Tibial artery (tissue), 4 donors: ENCODE measurements around the gene MYO9B.
A peak's percentile ranks its signal among the peaks of the same experiment; 100 is the strongest.
"Not testable (repeated sequence)": the region's sequence is repeated elsewhere in the genome, so short reads cannot be mapped to it uniquely, and the experiment has no call there.

Experiments
- DNase-seq, 2 donors: peaks; one replicate each; pipeline ENCODE4 v3.0.0-alpha.2; 2019
- H3K27ac ChIP-seq, 2 donors: fragments of 200-600 bp; sonication (generic) in 1 of 2; 1 replicate in 1 of 2; 2 replicates in 1 of 2; pipeline ENCODE4 v1.5.1; 2018 to 2019; ENCODE audit warnings: mild to moderate bottlenecking in 1 of 2
- H3K27me3 ChIP-seq, 2 donors: fragments of 200-600 bp; sonication (generic) in 1 of 2; one replicate each; pipeline versions ENCODE4 v1.5.1 to v1.6.0; 2016 to 2019
- H3K36me3 ChIP-seq, 3 donors: fragments of 200-600 bp; sonication (generic) in 2 of 3; one replicate each; pipeline ENCODE4 v1.5.1; 2016 to 2019; ENCODE audit warnings: mild to moderate bottlenecking in 2 of 3
- H3K4me1 ChIP-seq, 4 donors: fragments of 200-600 bp; sonication (generic) in 2 of 4; 1 replicate in 3 of 4; 2 replicates in 1 of 4; pipeline ENCODE4 v1.5.1; 2016 to 2019
- H3K4me3 ChIP-seq, 2 donors: fragments of 200-600 bp; sonication (generic) in 1 of 2; 1 replicate in 1 of 2; 2 replicates in 1 of 2; pipeline ENCODE4 v1.5.1; 2018 to 2019; ENCODE audit warnings: mild to moderate bottlenecking in 2 of 2
- H3K9me3 ChIP-seq, 3 donors: fragments of 200-600 bp; sonication (generic) in 1 of 3; one replicate each; pipeline ENCODE4 v1.5.1; 2016 to 2019
- intact Hi-C: fragments of 100-400 bp; cut with DNase I; formaldehyde crosslinking; loops from one replicate; pipeline ENCODE4 v1.15.0; 2023; ENCODE audit warnings: low total_unique reads
- TF ChIP-seq, protein P1 (sequence below), 2 experiments: fragments of 200-600 bp in 1 of 2; fragments of 450-650 bp in 1 of 2; IDR thresholded peaks; one replicate each; pipeline ENCODE4 v1.5.1; 2017 to 2019; ENCODE audit warnings: antibody characterized with exemption in 2 of 2, mild to moderate bottlenecking in 1 of 2, moderate library complexity in 1 of 2

Gene MYO9B

DNA sequence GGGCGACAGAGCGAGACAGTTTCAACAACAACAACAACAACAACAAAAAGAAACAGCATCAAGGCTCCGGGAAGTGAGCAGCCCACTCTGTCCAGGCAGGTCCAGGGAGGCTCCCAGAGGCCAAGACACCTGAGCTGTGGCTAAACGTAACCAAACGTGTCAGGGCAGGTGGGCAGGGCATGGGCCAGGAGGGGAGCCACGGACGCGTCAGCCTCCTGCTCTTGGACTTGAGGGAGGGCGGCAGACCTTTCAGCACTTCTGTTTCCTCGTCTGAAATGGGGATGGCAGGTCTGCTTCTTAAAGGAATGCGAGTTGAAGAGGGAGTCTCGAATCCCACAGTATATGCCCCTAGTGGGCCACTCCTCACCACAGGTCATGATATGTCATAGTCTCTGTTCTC is 53.8 kb downstream of the MYO9B start:
- H3K4me1 ChIP-seq: peaks cover 0 to 45% (median 24%) of the 10 kb centered on the region in 4 donors
- DNase-seq: no peak
- intact Hi-C loops: loop anchor here (2.0 kb wide), 1 partner anchor 13 kb away; no protein-coding TSS in a partner anchor
- H3K4me3 ChIP-seq: no peak overlapping the region
- TF ChIP-seq, protein P1, sequence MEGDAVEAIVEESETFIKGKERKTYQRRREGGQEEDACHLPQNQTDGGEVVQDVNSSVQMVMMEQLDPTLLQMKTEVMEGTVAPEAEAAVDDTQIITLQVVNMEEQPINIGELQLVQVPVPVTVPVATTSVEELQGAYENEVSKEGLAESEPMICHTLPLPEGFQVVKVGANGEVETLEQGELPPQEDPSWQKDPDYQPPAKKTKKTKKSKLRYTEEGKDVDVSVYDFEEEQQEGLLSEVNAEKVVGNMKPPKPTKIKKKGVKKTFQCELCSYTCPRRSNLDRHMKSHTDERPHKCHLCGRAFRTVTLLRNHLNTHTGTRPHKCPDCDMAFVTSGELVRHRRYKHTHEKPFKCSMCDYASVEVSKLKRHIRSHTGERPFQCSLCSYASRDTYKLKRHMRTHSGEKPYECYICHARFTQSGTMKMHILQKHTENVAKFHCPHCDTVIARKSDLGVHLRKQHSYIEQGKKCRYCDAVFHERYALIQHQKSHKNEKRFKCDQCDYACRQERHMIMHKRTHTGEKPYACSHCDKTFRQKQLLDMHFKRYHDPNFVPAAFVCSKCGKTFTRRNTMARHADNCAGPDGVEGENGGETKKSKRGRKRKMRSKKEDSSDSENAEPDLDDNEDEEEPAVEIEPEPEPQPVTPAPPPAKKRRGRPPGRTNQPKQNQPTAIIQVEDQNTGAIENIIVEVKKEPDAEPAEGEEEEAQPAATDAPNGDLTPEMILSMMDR (IDR thresholded peaks at IDR 0.05): no peak
- H3K27ac ChIP-seq: peak overlapping the region; percentile 84 to 89
- H3K9me3 ChIP-seq: no peaks in the 10 kb centered on the region
- H3K36me3 ChIP-seq: peaks cover 0 to 9% (median 0%) of the 10 kb centered on the region in 3 donors
- no peaks in the 10 kb centered on the region for H3K27me3 ChIP-seq

DNA sequence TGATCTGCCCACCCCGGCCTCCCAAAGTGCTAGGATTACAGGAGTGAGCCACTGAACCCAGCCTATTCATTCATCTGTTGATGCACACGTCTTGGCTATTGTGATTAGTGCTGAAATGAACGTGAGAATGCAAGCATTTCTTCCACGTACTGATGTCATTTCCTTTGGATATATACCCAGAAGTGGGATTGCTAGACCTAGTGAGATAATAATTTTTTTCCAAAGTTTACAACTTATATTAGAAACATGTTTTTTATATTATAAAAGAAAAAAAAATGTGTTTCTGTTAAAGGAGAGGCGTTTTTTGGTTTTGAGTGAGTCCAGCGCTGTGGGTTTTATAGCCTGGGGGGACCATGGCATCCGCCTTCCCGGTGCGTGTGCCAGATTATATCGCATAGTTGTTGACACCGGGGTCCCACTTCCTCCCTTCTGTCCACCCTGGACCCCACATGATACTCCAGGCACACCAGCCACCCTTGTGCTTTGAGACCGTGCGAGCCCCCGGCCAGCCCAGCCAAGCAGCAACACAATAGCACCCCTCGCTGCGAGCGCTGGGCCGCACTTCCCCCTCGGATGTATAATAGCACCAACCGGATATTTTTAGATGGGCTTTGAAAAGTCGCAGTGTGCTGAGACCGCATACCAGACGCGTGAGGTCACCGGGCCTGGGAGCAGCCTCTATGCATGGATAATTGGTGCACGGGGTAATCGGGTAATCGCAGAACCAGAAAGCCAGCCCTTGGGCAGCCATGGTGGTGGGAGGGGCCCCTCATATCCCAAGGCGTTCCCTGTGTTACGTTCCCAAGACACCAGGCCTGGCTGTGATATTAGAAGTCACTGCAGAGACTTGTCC is 59.6 kb downstream of the MYO9B start:
- H3K4me1 ChIP-seq: peaks cover 13 to 63% (median 33%) of the 10 kb centered on the region in 4 donors
- H3K9me3 ChIP-seq: no peaks in the 10 kb centered on the region
- H3K4me3 ChIP-seq: peak overlapping the region; percentile 25 to 36
- H3K27ac ChIP-seq: peak overlapping the region; percentile 93 to 96
- no peaks in the 10 kb centered on the region for H3K36me3 ChIP-seq
- H3K27me3 ChIP-seq: no peaks in the 10 kb centered on the region
- peak; percentile 94 to 97 for DNase-seq
- intact Hi-C loops: no loop called here
- TF ChIP-seq, protein P1 (IDR thresholded peaks at IDR 0.05): peak in 1 of 2 experiments; percentile 23

DNA sequence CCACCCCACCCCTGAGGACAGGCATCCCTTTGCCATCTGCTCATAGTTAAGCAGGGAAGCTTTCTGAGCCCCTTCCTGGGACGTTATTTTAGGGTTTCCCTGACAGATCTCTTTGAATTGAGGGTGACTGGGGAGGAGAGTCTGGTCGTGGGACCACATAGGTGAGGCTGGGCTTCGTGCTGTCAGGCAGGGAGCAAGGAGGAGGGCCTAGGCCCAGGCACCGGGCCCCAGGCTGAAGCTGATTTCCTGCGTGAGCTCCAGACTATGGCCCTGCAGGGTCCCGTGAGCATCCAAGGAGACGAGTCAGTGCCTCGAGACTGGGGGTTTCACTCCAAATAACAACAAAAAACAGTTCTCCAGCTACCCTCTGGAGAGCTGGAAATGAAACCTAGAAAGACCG is 60.4 kb downstream of the MYO9B start:
- Histone ChIP-seq H3K36me3 (no peaks in the 10 kb centered on the region), H3K4me1 (peaks cover 13 to 63% (median 33%) of the 10 kb centered on the region in 4 donors), H3K27me3 (no peaks in the 10 kb centered on the region), H3K27ac (peak overlapping the region; percentile 93 to 96), H3K4me3 (peak overlapping the region; percentile 25 to 36), H3K9me3 (no peaks in the 10 kb centered on the region)
- no peak for DNase-seq
- TF ChIP-seq, protein P1 (IDR thresholded peaks at IDR 0.05): no peak
- intact Hi-C loops: no loop called here

DNA sequence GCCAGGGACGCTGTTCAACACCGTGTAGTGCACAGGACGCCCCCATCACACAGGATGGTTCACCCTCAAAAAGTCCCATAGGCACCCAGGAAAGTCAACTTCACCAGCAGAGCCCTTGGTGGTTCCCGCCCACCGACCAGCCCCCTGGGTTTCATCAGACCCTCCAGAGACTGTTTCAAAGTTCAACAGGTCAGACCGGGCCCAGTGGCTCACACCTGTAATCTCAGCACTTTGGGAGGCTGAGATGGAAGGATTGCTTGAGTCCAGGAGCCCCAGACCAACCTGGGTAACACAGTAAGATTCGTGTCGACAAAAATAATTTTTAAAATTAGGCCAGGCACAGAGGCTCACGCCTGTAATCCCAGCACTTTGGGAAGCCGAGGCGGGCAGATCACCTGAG is 61.0 kb downstream of the MYO9B start:
- H3K27me3 ChIP-seq: no peaks in the 10 kb centered on the region
- H3K4me1 ChIP-seq: peaks cover 13 to 63% (median 33%) of the 10 kb centered on the region in 4 donors
- H3K4me3 ChIP-seq: no peak overlapping the region
- no peak for DNase-seq
- H3K36me3 ChIP-seq: peaks cover 0 to 2% (median 0%) of the 10 kb centered on the region in 3 donors
- intact Hi-C loops: no loop called here
- H3K27ac ChIP-seq: peak overlapping the region; percentile 93 to 96
- TF ChIP-seq, protein P1 (IDR thresholded peaks at IDR 0.05): no peak
- no peaks in the 10 kb centered on the region for H3K9me3 ChIP-seq

DNA sequence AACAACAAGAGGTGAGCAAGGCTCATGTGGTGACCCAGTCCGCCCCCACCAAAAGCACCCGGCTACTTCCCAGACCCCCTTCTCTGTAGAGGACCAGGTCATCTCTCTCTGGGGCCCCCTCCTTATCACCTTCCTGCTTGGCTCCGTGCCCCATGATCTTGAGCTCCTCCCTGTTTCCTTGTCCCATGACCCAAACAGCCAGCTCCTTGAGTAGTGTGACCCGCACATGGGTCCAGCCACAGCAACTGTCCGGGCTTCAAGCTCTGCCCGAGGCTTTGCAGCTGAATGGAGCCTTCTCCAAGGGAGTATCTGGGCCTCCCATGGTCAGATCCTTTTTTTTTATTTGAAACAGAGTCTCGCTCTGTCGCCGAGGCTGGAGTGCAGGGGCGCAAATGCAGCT is 61.8 kb downstream of the MYO9B start:
- Histone ChIP-seq H3K9me3 (no peaks in the 10 kb centered on the region), H3K4me3 (no peak overlapping the region), H3K4me1 (peaks cover 13 to 63% (median 33%) of the 10 kb centered on the region in 4 donors), H3K36me3 (peaks cover 0 to 7% (median 0%) of the 10 kb centered on the region in 3 donors), H3K27me3 (no peaks in the 10 kb centered on the region), H3K27ac (peak overlapping the region; percentile 93 to 96)
- intact Hi-C loops: no loop called here
- DNase-seq: no peak
- TF ChIP-seq, protein P1 (IDR thresholded peaks at IDR 0.05): no peak

DNA sequence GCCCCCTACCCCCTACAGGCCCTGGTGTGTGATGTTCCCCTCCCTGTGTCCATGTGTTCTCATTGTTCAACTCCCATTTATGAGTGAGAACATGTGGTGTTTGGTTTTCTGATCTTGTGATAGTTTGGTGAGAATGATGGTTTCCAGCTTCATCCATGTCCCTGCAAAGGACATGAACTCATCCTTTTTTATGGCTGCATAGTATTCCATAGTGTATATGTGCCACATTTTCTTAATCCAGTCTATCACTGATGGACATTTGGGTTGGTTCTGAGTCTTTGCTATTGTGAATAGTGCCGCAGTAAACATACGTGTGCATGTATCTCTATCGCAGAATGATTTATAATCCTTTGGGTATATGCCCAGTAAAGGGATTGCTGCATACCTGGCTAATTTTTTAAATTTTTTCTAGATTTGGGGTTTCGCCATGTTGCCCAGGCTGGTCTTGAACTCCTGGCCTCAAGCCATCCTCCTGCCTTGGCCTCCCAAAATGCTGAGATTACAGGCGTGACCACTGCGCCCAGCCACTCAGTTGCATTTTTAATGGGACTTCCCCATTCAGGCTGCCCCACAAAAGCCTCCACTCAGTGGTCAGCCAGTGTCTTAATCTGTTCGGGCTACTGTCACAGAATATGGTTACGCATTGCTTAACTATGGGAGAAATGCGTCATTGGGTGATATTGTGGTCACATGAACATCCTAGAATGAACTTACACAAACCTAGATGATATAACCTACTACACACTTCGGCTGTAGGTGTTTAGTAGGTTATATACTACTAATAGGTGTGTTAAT is 62.7 kb downstream of the MYO9B start:
- intact Hi-C loops, H3K27me3 ChIP-seq, H3K36me3 ChIP-seq, DNase-seq, H3K4me3 ChIP-seq, H3K9me3 ChIP-seq: not testable (repeated sequence)
- H3K27ac ChIP-seq: peak overlapping the region; percentile 47 to 93
- peaks cover 13 to 63% (median 33%) of the 10 kb centered on the region in 4 donors for H3K4me1 ChIP-seq
